Stimulated activated CD8-positive, alpha-beta memory T cell treated with anti-CD3 and anti-CD28 coated beads, Interleukin-12 subunit alpha, Interleukin-12 subunit beta, amount 100 ng/mL, for 24 hours (primary cell): Measurements from ENCODE around the gene ASB8.
A peak's percentile ranks its signal among the peaks of the same experiment; 100 is the strongest.

ENCODE experiments used
- DNase-seq: peaks from one replicate; pipeline ENCODE4 v3.0.0-alpha.2; 2020; ENCODE audit errors: extremely low read depth

The ASB8 gene

GRCh38 chr12:48105867-48106680 lies 51.2 kb downstream of the ASB8 start, which contains the start of gene SENP1:
TSS of gene SENP1 (minus strand) at chr12:48106079. CDS start at chr12:48101472, 4,607 bp downstream.
- DNase-seq = peak; percentile 76

- DNase-seq = no peak
Measured at GRCh38 chr12:48105321-48105866, 51.9 kb downstream of the ASB8 start.

GRCh38 chr12:48104531-48104930 lies 52.8 kb downstream of the ASB8 start:
- no peak for DNase-seq
